GM15510 (cell line): Measurements from ENCODE around the gene METTL24.

Source experiments
- POLR2A ChIP-seq: IDR thresholded peaks from 3 replicates; pipeline ENCODE4 v1.6.1; 2011; ENCODE audit warnings: borderline replicate concordance; ENCODE audit not compliant: insufficient read length; ENCODE audit errors: extremely low read depth

METTL24 gene, protein sequence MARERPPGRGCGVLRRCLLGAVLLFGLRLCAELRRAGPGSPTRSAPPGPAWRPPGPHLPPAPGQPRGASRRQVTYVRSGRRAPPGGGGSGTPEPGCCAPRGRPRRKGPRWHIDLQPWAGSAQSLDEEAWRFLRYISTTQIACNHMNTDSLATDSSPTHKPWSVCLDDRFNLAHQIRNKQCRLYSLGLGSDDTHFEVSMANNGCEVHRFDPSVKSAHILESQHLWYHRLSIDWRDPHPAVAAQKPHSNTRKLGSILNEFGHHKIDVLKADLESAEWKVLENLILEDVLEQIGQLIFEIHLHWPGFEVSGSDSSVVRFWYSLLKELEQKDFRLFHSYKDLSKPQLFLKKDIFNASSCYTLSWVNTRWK

DNA sequence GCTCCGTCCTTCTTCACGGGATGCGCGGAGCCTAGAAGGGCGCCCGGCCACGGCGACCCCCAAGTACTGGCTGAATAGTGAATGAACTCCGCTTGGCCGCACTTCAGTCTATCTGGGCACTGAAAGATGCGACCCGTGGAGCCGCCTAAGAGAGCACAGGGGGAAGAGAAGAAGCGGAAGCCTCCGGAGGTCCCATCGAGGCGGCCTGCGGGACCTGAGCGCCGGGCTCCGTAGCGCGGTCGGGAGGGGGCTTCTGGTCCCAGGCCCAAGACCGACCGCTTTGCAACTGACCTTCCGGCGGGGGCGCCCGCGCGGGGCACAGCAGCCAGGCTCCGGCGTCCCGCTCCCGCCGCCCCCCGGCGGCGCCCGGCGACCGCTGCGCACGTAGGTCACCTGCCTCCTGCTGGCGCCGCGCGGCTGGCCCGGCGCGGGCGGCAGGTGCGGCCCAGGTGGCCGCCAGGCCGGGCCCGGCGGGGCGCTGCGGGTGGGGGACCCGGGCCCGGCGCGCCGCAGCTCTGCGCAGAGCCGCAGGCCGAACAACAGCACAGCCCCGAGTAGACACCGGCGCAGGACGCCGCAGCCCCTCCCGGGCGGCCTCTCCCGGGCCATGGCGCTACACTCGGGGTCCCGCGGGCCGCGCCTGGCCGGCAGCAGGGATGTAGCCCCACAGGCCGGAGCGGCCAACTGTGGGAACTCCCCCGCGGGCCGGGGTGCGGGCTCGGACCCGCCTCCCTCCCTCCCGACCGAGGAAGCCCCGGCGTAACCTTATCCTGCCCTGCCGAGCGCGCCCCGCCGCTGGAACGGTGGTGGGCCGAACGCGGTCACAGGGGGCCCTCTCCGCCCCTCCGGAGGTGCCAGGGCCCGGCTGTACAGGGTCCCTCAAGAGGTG is at the start of gene METTL24:
TSS of gene METTL24 (minus strand) at position 686 of the 889 bp plus-strand sequence. CDS start at position 609, 77 bp downstream.
- no peak for TF ChIP-seq POLR2A

DNA sequence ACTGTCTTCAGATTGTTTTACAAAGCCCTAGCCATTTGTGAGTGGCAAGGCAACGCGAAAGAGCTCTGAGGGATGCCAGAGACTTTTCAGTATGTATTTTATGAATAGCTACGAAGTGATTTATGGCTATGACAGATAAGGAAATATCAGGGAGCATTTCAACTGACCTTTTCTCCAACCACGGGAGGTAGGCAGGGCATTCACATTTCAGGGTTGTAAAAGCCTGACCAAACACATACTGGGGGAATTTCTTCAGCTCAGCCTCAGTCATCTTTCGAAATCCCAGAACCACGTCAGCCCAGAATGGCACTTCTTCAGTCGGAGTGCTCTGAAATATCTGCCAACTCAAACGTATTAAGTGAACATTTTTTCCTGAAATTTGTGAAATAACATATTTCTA is 46.5 kb upstream of the METTL24 start:
- TF ChIP-seq POLR2A = no peak

DNA sequence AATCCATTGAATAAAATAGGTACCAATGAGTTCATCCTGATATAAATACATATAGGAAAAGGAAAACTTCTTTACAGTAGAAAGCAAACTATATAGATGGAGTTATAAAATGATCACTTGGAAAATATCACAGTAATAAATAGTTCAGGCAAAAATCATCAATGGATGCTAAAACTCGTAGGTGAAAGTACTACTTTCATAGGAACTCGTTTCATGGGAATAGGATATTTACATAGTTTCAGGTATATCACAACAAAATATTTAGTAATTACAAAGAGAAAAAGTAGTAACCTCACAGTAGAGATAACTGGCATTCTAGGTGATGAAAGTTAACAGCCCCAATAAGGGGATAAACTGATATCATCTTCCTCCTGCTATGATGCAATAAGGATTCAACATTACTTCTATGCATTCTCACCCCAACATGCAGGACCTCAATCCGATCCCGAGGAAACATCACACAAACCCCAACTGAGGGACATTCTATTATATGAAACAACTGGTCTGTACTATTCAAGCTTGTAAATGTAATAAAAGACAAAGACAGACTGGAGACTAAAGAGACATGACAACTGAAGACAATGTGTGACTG is 43.5 kb upstream of the METTL24 start:
- TF ChIP-seq POLR2A = no peak

DNA sequence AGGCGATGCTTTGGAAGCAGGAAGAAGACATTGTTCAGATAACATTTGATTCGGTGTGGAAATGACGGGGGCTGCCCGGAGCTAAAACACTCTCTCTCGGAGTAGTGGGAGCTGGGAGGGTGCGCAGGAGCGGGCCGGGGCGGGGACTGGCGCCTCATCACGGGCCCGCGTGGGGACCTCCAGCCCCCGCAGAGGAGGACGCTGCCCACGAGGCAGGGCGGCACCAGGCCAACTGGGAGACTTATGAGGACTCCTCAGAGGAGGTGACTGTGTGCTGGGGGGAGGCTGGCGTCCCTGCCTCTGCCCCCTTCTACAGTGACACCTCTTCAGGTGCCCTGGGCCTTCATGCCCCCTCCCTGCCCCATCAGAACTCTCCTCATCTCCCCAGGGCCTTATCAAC is 42.1 kb upstream of the METTL24 start:
- no peak for TF ChIP-seq POLR2A

DNA sequence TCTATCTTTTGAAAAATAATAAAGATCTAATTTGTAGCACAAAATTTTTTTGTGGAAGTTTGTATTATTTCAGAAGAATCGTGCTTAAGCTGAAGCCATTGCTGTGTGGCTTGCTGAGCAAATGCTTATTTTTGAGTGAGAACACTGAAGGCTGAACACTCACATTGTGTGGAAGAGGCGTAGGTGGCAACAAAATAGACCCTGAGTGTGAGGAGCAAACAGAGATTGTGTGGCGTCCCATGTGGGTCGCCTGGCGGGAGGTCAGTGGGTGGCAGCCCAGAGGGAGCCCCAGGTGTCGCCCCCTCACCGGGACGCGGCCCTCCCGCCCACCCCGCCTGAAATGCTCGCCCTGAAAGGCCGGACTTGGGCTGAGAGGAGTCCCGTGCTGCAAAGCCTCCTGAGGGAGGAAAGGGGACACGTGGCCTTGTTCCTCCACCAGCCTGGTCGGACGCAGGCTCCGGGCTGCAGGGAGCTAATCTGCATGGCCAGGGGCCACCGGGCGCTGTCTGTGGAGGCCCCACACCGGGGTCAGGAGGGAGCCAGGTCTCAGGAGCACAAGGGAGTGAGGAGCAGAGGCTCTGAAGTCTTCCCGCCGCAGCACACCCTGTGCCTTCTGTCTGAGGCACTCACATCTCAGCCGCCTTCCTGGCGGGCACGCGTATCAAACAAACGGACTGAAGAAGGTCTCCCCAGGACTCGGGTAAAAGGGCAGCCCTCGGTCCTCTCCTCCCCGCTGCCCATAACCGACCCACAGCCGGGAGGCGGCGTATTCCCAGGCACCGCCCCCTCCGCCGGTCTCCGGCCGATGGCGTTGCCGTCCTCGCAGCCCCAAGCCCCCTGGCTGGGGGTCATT is 41.3 kb upstream of the METTL24 start:
- TF ChIP-seq POLR2A = no peak

DNA sequence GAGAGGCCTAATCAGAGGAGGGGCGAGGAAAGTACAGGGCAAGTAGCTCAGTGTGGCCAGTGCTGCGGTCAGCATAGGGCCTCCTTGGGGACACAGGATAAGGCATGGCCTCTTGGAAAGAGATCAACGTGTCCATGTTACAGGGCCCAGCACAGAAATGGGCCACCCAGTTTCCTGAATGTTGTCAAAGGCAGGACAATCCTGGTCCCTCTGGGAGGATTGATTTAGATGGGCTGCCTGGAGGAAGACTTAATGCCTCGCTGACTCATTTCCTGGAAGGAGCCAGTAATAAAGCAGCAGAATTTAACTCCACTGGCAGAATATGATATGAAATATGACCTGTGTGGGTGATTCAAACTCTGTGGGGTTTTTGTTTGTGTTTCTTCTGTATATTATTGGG is 40.6 kb upstream of the METTL24 start:
- no peak for TF ChIP-seq POLR2A

DNA sequence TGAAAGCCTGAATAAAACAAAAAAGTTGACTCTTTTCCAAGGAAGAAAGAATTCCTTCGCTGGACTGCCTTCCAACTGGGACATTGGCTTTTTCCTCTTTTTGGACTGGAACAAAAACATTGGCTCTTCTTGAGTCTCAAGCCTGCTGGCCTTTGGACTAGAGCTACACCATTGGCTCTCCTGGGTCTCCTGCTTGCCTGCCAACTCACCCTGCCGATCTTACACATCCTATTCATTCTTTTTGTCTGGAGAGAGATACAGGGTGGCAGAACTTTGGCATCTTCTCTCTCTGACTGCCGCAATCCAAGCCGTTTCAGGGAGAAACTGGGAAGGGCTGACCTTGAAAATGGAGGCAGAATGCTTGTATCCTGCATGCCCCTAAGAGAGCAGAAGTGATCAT is 37.1 kb upstream of the METTL24 start:
- no peak for TF ChIP-seq POLR2A

DNA sequence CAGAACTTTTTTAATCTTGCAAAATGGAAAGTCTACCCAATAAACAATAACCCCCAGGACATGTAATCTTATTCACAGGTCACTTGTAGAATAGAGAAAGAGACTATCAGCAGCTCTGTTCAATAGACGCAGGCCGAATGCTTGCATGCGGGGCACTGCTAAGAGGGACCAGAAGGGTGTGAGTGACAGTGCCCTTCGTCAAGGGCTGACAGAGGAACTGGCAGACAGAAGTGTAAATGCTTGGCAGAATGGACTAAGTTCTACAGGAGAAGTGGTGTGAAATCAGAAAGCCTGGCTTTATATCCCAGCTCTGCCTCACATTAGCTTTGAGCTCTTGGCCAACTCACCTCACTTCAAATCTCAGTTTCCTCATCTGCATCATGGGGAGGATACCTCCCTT is 36.3 kb upstream of the METTL24 start:
- TF ChIP-seq POLR2A = no peak

DNA sequence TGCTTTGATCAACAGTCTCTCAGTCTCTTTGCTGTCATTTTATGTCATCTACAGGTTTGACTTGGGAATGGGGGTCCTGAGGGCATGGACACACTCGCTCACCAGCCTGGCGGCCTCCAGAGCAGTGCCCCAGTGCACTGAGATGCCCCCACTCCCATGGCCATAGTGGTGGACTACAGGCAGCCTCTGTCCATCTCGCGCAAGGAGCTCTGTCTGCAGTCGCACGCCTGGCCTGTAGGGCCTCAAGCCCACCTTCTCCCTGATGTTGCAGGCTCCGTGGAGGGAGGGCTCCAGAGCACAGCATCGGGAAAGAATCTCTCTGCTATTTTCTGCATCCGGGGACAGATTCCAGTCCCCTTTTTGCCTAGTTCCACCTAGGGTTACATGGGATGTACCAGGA is 34.6 kb upstream of the METTL24 start:
- no peak for TF ChIP-seq POLR2A

DNA sequence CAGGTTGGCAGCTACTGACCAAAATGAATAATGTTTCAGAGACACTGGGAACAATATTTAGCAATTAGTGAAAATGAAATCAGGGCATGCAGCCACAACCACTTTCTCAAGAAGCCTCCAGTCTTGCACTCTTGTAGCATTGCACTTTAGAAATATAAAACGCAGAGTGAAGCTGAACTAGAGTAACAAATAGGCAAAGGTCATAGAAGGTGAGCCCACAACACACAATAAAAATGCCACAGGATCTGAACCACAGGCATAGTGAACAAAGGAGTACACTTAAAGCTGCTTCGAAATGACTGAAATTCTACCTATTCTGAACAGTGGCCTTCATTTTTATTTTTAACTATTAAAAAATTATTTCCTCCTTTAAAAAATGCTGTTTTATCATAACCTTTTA is 32.3 kb upstream of the METTL24 start:
- no peak for TF ChIP-seq POLR2A

DNA sequence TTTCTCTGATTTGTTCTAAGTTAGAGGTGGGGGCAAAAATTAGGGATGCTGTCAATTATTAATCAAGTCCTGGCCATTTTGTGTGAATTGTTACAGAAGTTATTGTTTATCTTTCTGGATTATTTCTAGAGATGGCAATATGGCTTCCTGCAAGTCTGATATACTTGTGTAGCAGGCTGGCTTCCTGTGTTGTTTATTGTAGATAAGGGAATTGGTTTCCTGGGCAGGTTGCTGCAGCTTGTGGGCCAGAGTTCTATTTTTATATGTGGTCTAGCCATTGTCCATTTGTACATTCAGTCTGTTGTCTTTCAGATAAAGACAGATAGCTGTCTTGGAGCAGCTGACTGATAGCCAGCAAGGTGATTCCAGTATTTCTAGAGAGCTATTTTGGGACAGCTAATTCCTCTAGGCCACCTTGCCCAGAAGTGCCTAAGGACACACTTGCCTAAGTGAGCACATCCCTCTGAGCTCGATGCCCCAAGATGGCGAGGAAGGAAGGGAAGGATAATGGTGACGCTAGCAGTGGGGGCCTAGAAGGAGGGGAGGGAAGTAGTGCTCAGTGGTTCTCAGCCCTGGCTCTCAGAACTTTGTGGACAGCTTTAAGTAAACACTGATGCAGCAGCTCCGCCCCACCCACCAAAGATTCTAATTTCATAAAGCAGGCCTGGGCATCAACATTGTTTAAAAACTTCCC is 31.7 kb upstream of the METTL24 start:
- TF ChIP-seq POLR2A = no peak

DNA sequence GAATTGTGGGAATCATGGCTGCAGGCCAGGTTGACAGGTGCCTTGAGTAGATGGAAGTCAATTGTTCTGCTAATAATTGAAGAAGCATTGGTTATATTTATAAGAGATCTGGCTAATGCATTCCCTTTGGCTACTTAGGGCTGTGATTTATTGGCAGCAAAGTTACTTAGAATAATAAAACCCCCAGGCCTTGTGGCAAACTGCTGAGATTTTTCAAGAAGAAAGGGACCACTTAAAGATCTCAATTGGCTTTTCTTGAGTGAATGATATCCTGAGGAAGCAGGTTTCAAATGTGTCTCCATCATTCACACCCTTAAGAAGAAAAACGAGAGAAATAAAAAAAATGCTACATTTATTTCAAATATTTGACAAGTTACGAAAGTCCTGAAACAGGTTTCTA is 29.8 kb upstream of the METTL24 start:
- TF ChIP-seq POLR2A = no peak

DNA sequence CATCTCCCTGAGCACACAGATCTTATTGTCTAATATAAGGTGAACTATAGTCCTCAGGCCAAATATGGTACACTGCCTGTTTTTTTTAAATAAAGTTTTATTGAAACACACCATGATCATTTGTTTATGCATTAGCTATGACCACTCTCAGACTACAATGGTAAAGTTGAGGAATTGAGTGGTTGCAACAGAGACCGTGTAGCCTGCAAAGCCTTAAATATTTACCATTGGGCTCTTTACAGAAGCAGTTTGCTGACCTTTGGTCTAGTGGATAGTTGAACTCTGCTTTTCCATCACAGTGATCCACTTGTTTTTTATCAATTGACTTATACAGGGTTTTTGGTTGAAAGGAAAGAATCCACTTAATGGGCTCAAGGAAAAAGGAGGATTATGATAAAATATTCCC is 27.3 kb upstream of the METTL24 start:
- no peak for TF ChIP-seq POLR2A

DNA sequence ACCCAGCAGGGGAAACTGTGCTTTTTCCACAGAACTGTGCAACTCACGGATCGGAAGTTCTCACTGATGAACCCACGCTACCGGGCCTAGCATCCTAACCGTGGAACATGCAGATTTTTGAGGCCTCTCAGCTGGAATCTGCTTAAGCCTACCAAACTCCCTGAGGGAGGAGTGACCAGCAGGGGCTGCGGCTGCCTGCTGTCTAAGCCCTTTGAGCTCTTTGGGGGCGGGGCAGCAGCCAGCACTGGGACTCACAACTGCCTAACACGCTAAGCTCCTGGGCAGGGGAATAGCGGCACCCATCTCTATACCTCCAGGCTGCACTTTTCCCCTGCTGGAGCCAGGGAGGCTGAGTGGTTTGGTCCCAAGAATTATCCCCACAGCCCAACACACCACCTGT is 20.4 kb upstream of the METTL24 start:
- no peak for TF ChIP-seq POLR2A
